Measurements from ENCODE around the gene GUK1. TPM values are rescaled to one million over a fixed set of nuclear protein-coding genes. Genes with fewer than 3 reads are reported as not detected.

GUK1 gene
- total and polyA plus RNA-seq, 2 of the 8 experiments (the other 6 are each of a cell fraction or from before 2014, with no cell fraction given), result 68.5 to 183 TPM

DNA sequence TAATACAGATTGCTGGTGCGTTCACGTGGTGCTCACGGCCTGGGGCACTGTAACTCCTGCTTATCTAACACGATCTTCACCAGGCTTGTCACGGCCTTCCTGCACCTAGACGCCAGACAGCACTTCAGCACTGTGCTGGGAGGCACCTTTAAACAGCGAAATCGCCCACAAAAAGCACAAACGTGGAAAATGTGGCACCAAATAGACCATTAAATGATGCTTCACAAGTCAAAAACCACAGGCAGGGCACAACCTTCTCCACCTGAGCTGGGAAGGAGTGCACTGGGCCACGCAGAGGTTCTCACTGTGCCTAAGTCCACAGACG, 45.5 kb downstream of the GUK1 start:
- DNase-seq (ENCODE audit: low read depth in 1 of 2, low spot score in 2 of 2) (no peak), FAIRE-seq (no peak)
- peaks cover 0 to 1% of the 10 kb centered on the region in 2 experiments for H4K20me1 ChIP-seq (replicated peaks in 1 of 2; ENCODE audit: control insufficient read depth in 1 of 2, insufficient read depth in 2 of 2, low read length in 2 of 2)
- no peak overlapping the region for H3K4me2 ChIP-seq (ENCODE audit: insufficient read depth in 1 of 2, low read depth in 2 of 2, low read length in 2 of 2)
- H2BK5ac ChIP-seq (ENCODE audit: low read depth, low read length), result no peak overlapping the region
- WGBS, 2 experiments (ENCODE audit: extremely low coverage in 1 of 2, insufficient coverage in 1 of 2, insufficient read length in 1 of 2, insufficient replicate concordance in 2 of 2, low coverage in 1 of 2, low lambda C conversion rate in 2 of 2, missing lambda C conversion rate in 1 of 2), result 78% methylated on average over 11 of the region's 11 CpGs; no CpG with 5 or more reads in 1 of the 2 experiments
- no peaks in the 10 kb centered on the region; the same call in 1 of the 2 replicates for H3K79me1 ChIP-seq (ENCODE audit: low read depth, low read length)
- no peak overlapping the region for H2BK120ac ChIP-seq (replicated peaks; ENCODE audit: low read depth, low read length)
- no peak overlapping the region for H3K14ac ChIP-seq (ENCODE audit: insufficient read length)
- H3K79me2 ChIP-seq (ENCODE audit: control insufficient read depth in 1 of 2, insufficient read depth in 2 of 2, low read length in 2 of 2), result no peaks in the 10 kb centered on the region
- H3K23me2 ChIP-seq (ENCODE audit: low read depth, low read length), result no peaks in the 10 kb centered on the region
- H4K5ac ChIP-seq (ENCODE audit: insufficient read length, low read depth, low read length), result no peak overlapping the region
- H3K56ac ChIP-seq (replicated peaks; ENCODE audit: insufficient read length, low read depth, low read length), result no peak overlapping the region
- no peak overlapping the region for H3K27ac ChIP-seq (ENCODE audit: low read depth, low read length)
- H3K27me3 ChIP-seq (replicated peaks in 1 of 4; ENCODE audit: control insufficient read depth in 3 of 4, extremely low read depth in 1 of 4, insufficient read depth in 3 of 4, low read length in 3 of 4), result no peaks in the 10 kb centered on the region; a peak in 1 of 7 replicates
- H2AK5ac ChIP-seq (ENCODE audit: low read depth, low read length), result no peak overlapping the region
- H3K4me3 ChIP-seq (ENCODE audit: extremely low read depth in 1 of 4, insufficient read depth in 2 of 4, low read depth in 3 of 4, low read length in 4 of 4), result no peak overlapping the region
- no peak overlapping the region for H4K91ac ChIP-seq (replicated peaks; ENCODE audit: insufficient read length, low read length)
- no peak overlapping the region for H3K18ac ChIP-seq (ENCODE audit: extremely low read depth, low read length)
- no peak overlapping the region for H4K8ac ChIP-seq (ENCODE audit: extremely low read depth, insufficient read depth, low read length)
- H3K9ac ChIP-seq (replicated peaks in 1 of 4; ENCODE audit: extremely low read depth in 1 of 4, low read depth in 3 of 4, low read length in 3 of 4), result no peak overlapping the region; a peak in 1 of 7 replicates
- H2BK20ac ChIP-seq (ENCODE audit: low read length), result no peak overlapping the region
- no peaks in the 10 kb centered on the region for H3K36me3 ChIP-seq (ENCODE audit: control insufficient read depth in 2 of 4, insufficient read depth in 4 of 4, low read length in 3 of 4)
- no peaks in the 10 kb centered on the region for H3K4me1 ChIP-seq (replicated peaks in 1 of 4; ENCODE audit: control insufficient read depth in 3 of 4, insufficient read depth in 4 of 4, low read length in 3 of 4)
- H3K9me3 ChIP-seq (ENCODE audit: insufficient read depth in 2 of 2, low read depth in 1 of 2, low read length in 1 of 2), result no peaks in the 10 kb centered on the region
- ChIA-PET CTCF (ENCODE audit: partially characterized antibody) (interaction anchor here (0.6 to 1.0 kb wide), 2 partner anchors 9 to 122 kb away, joined by 3 to 4 read pairs; no protein-coding TSS in a partner anchor), POLR2A (ENCODE audit: partially characterized antibody) (no interaction called here)
- no peak overlapping the region for H3K4ac ChIP-seq (replicated peaks; ENCODE audit: insufficient read length, low read depth, low read length)
- no peak overlapping the region for H2AFZ ChIP-seq (ENCODE audit: low read length)
- H2BK12ac ChIP-seq (ENCODE audit: low read depth, low read length), result no peak overlapping the region
- H2BK15ac ChIP-seq (ENCODE audit: low read length), result no peak overlapping the region
- no peak overlapping the region for H3K23ac ChIP-seq (ENCODE audit: insufficient read length)
- TF ChIP-seq EZH2 (IDR thresholded peaks at IDR 0.05; ENCODE audit: low read depth, low read length, severe bottlenecking) (no peak), CREB1 (IDR thresholded peaks at IDR 0.05) (no peak), RAD21 (IDR thresholded peaks at IDR 0.05 in 1 of 2, conservative IDR thresholded peaks at IDR 0.05 in 1 of 2; ENCODE audit: low read depth in 2 of 2, low read length in 2 of 2) (no peak), BRCA1 (IDR thresholded peaks at IDR 0.05; ENCODE audit: low read depth, low read length) (no peak), TAF1 (IDR thresholded peaks at IDR 0.05; ENCODE audit: low read depth, low read length) (no peak), BCL11A (IDR thresholded peaks at IDR 0.05; ENCODE audit: low read depth in 2 of 2, low read length in 2 of 2) (no peak), EP300 (IDR thresholded peaks at IDR 0.05; ENCODE audit: borderline replicate concordance in 1 of 2, low read depth in 2 of 2, low read length in 2 of 2) (no peak), RXRA (IDR thresholded peaks at IDR 0.05; ENCODE audit: insufficient read depth, low read depth, low read length) (no peak), CEBPB (IDR thresholded peaks at IDR 0.05; ENCODE audit: low read depth, low read length) (no peak), JUND (IDR thresholded peaks at IDR 0.05; ENCODE audit: low read length) (no peak), POLR2A (IDR thresholded peaks at IDR 0.05; ENCODE audit: control extremely low read depth in 1 of 2, low read depth in 2 of 2, low read length in 2 of 2) (no peak), RNF2 (IDR thresholded peaks at IDR 0.05; ENCODE audit: borderline replicate concordance, low read depth, low read length, missing control alignments, poor library complexity, severe bottlenecking) (no peak), TCF12 (IDR thresholded peaks at IDR 0.05; ENCODE audit: low read depth, low read length) (no peak)
- TF ChIP-seq, protein P1, sequence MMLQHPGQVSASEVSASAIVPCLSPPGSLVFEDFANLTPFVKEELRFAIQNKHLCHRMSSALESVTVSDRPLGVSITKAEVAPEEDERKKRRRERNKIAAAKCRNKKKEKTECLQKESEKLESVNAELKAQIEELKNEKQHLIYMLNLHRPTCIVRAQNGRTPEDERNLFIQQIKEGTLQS (IDR thresholded peaks at IDR 0.05; ENCODE audit: insufficient read depth, low read depth, low read length), result no peak
